A673 (cell line): ENCODE results near the gene RRM2. TPM values are rescaled to one million over a fixed set of nuclear protein-coding genes. Genes with fewer than 3 reads are reported as not detected.

ENCODE experiments used
- BruUV-seq: library from RNA; stranded (reverse); fragments of 400-500 nt; replicated peaks from 2 replicates; lab custom pipeline; 2021; lab: Mats Ljungman, UMichigan
- CTCF ChIA-PET: fragments of 300-600 bp; sonication (Branson Sonifier 250); formaldehyde crosslinking; loops from one replicate; lab custom pipeline; 2022; ENCODE audit warnings: antibody characterized with exemption; lab: Charles Lee
- POLR2A ChIA-PET: fragments of 300-600 bp; sonication (Branson Sonifier 250); formaldehyde crosslinking; loops from one replicate; lab custom pipeline; 2022; ENCODE audit warnings: antibody characterized with exemption; ENCODE audit not compliant: low non-redundant PET; lab: Charles Lee
- DNase-seq: peaks from one replicate; pipeline ENCODE4 v3.0.0-alpha.2; 2015; ENCODE audit warnings: low spot score
- H3K27ac ChIP-seq: fragments of 200-600 bp; sonication (generic); 2 replicates; pipeline ENCODE4 v1.5.1; 2016; ENCODE audit warnings: mixed run types, low read depth, mild to moderate bottlenecking, mixed read lengths, antibody characterized with exemption, low read length; ENCODE audit not compliant: poor library complexity, severe bottlenecking
- H3K27me3 ChIP-seq: fragments of 200-600 bp; sonication (generic); replicated peaks from 2 replicates; pipeline ENCODE4 v1.6.1; 2017; ENCODE audit warnings: mixed run types, low read depth, mild to moderate bottlenecking, mixed read lengths, antibody characterized with exemption, low read length; ENCODE audit not compliant: insufficient read depth, poor library complexity
- H3K36me3 ChIP-seq: fragments of 200-600 bp; sonication (generic); 2 replicates; pipeline ENCODE4 v1.6.1; 2016; ENCODE audit warnings: mixed run types, mild to moderate bottlenecking, mixed read lengths, antibody characterized with exemption, low read length; ENCODE audit not compliant: insufficient read depth, poor library complexity, severe bottlenecking
- H3K4me1 ChIP-seq: fragments of 200-600 bp; sonication (generic); 2 replicates; pipeline ENCODE4 v1.6.1; 2017; ENCODE audit warnings: mixed run types, mild to moderate bottlenecking, mixed read lengths, antibody characterized with exemption, low read length; ENCODE audit not compliant: insufficient read depth, poor library complexity, severe bottlenecking
- H3K4me3 ChIP-seq: fragments of 200-600 bp; sonication (generic); 2 replicates; pipeline ENCODE4 v1.5.1; 2016; ENCODE audit warnings: low read depth, mixed run types, mild to moderate bottlenecking, mixed read lengths, low read length; ENCODE audit not compliant: poor library complexity, severe bottlenecking
- H3K9me3 ChIP-seq: fragments of 200-600 bp; sonication (generic); 2 replicates; pipeline ENCODE4 v1.6.1; 2016; ENCODE audit warnings: mixed run types, low read depth, mild to moderate bottlenecking, mixed read lengths, antibody characterized with exemption, low read length; ENCODE audit not compliant: poor library complexity, severe bottlenecking
- EZH2 ChIP-seq: fragments of 200-600 bp; sonication (generic); IDR thresholded peaks from 2 replicates; pipeline ENCODE4 v1.6.1; 2017; ENCODE audit warnings: borderline replicate concordance, low read depth, mild to moderate bottlenecking, mixed read lengths, antibody characterized with exemption, low read length; ENCODE audit not compliant: poor library complexity, severe bottlenecking
- intact Hi-C: fragments of 100-400 bp; cut with micrococcal nuclease; formaldehyde crosslinking; loops from one replicate; pipeline ENCODE4 v1.10.0; 2022; ENCODE audit not compliant: unreplicated experiment
- total RNA-seq: library from RNA; stranded (reverse); gene quantifications from 2 replicates; pipeline ENCODE4 v1.2.3, GENCODE V29; 2021
- TF ChIP-seq, protein P1 (sequence below): fragments of 300-800, 200-600 bp; sonication (generic); conservative IDR thresholded peaks from 2 replicates; pipeline ENCODE4 v1.5.1; 2017; ENCODE audit warnings: low read depth, mild to moderate bottlenecking, antibody characterized with exemption, low read length, moderate library complexity, mixed read lengths

RRM2 gene
- total RNA-seq, 1 experiment from 2014 or later: 486 TPM

DNA sequence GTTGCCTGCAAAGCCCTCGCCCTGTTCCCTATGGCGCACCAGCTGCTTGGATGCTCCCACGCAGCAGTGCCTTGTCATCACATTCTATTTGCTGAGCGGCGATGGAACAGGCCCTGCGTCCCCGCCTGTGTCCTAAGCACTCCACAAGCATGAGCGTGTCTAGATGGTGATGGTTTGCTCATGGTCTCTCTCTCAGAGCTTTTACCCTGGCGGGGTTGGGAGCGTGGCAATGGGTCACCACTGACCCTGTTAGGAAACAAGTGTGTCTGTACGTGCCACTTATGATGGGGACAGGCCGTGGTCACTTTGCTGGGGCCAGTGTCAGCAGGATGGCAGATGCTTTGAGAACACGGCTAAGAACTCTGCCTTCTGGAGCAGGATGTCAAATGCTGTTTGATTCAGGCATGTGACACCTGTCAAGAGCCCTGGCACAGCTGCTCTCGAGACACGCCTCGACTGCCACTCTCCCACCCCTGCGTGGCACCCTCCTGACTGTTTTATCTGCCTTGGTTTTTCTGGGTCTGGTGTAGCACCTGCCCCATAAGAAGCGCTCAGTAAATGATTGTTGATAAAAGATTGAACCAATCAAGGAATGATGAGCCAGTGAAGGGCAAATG, 44.2 kb downstream of the RRM2 start:
- Histone ChIP-seq H3K27ac (no peak overlapping the region), H3K36me3 (no peaks in the 10 kb centered on the region), H3K27me3 (no peaks in the 10 kb centered on the region), H3K4me1 (no peaks in the 10 kb centered on the region), H3K9me3 (no peaks in the 10 kb centered on the region), H3K4me3 (no peak overlapping the region)
- TF ChIP-seq EZH2: no peak
- TF ChIP-seq, protein P1, sequence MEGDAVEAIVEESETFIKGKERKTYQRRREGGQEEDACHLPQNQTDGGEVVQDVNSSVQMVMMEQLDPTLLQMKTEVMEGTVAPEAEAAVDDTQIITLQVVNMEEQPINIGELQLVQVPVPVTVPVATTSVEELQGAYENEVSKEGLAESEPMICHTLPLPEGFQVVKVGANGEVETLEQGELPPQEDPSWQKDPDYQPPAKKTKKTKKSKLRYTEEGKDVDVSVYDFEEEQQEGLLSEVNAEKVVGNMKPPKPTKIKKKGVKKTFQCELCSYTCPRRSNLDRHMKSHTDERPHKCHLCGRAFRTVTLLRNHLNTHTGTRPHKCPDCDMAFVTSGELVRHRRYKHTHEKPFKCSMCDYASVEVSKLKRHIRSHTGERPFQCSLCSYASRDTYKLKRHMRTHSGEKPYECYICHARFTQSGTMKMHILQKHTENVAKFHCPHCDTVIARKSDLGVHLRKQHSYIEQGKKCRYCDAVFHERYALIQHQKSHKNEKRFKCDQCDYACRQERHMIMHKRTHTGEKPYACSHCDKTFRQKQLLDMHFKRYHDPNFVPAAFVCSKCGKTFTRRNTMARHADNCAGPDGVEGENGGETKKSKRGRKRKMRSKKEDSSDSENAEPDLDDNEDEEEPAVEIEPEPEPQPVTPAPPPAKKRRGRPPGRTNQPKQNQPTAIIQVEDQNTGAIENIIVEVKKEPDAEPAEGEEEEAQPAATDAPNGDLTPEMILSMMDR: no peak
- ChIA-PET POLR2A (no interaction called here), CTCF (no interaction called here)
- intact Hi-C loops: no loop called here
- no peak for DNase-seq
- no TSS peak for BruUV-seq

DNA sequence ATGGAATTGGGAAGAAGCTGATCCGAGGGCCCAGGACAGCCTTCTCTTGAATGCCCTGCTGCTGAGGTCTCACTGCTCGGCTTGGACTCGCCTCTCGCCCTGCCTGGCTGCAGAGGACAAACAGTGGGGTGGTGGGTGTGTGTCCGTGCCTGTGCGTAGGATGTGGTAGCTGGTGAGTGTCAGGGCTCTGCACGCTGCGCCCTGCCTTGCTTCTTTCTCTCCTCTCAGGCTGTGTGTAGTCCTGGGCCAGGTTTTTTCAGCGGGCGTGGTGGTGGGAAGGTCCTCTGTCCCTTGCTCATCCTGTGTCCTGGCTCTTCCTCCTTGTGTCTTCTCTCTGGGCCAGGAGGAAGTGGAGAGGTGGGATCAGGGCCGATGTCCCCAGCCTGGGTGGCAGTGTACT, 44.8 kb downstream of the RRM2 start:
- BruUV-seq: no TSS peak
- CTCF ChIA-PET: interaction anchor here (0.7 kb wide), 1 partner anchor 893 kb away, joined by 8 read pairs; no protein-coding TSS in a partner anchor
- no peak overlapping the region for H3K4me3 ChIP-seq
- intact Hi-C loops: no loop called here
- H3K27ac ChIP-seq: no peak overlapping the region
- no peaks in the 10 kb centered on the region for H3K36me3 ChIP-seq
- no peak for DNase-seq
- H3K9me3 ChIP-seq: no peaks in the 10 kb centered on the region
- TF ChIP-seq EZH2: no peak
- TF ChIP-seq, protein P1: no peak
- H3K4me1 ChIP-seq: no peaks in the 10 kb centered on the region
- no peaks in the 10 kb centered on the region for H3K27me3 ChIP-seq
- POLR2A ChIA-PET: no interaction called here

GRCh38 chr2:10168221-10168620, 45.7 kb downstream of the RRM2 start:
- Histone ChIP-seq H3K4me1 (no peaks in the 10 kb centered on the region), H3K9me3 (no peaks in the 10 kb centered on the region), H3K36me3 (no peaks in the 10 kb centered on the region), H3K27me3 (no peaks in the 10 kb centered on the region), H3K4me3 (no peak overlapping the region), H3K27ac (no peak overlapping the region)
- intact Hi-C loops: no loop called here
- CTCF ChIA-PET: no interaction called here
- no peak for DNase-seq
- no peak for TF ChIP-seq EZH2
- TF ChIP-seq, protein P1: no peak
- no TSS peak for BruUV-seq
- POLR2A ChIA-PET: no interaction called here
